MG63 (cell line): ENCODE data around the gene HOXB3. TPM values are rescaled to one million over a fixed set of nuclear protein-coding genes. Genes with fewer than 3 reads are reported as not detected.

ENCODE experiments used
- DNase-seq: peaks from one replicate; pipeline ENCODE4 v3.0.0-alpha.2; 2020
- H3K27me3 ChIP-seq: fragments of 250-450 bp; sonication (Bioruptor Pico); 2 replicates; pipeline ENCODE4 v1.5.1; 2020; ENCODE audit warnings: mild to moderate bottlenecking, moderate library complexity
- H3K36me3 ChIP-seq: fragments of 250-450 bp; sonication (Bioruptor Pico); 2 replicates; pipeline ENCODE4 v1.5.1; 2020; ENCODE audit warnings: mild to moderate bottlenecking, moderate library complexity
- H3K4me3 ChIP-seq: fragments of 250-450 bp; sonication (Bioruptor Pico); 2 replicates; pipeline ENCODE4 v1.5.1; 2020; ENCODE audit warnings: mild to moderate bottlenecking, moderate library complexity
- H3K9me3 ChIP-seq: fragments of 250-450 bp; sonication (Bioruptor Pico); 2 replicates; pipeline ENCODE4 v1.5.1; 2020; ENCODE audit warnings: mild to moderate bottlenecking, moderate library complexity
- total RNA-seq: library from RNA; depleted of rRNA; stranded (reverse); fragments of >200 nt; shearing (Covaris generic); gene quantifications from 2 replicates; pipeline ENCODE4 v1.2.3, GENCODE V29; 2014; ENCODE audit warnings: low replicate concordance

Gene HOXB3
- total RNA-seq, 1 experiment from 2014 or later = 4.6 TPM

DNA sequence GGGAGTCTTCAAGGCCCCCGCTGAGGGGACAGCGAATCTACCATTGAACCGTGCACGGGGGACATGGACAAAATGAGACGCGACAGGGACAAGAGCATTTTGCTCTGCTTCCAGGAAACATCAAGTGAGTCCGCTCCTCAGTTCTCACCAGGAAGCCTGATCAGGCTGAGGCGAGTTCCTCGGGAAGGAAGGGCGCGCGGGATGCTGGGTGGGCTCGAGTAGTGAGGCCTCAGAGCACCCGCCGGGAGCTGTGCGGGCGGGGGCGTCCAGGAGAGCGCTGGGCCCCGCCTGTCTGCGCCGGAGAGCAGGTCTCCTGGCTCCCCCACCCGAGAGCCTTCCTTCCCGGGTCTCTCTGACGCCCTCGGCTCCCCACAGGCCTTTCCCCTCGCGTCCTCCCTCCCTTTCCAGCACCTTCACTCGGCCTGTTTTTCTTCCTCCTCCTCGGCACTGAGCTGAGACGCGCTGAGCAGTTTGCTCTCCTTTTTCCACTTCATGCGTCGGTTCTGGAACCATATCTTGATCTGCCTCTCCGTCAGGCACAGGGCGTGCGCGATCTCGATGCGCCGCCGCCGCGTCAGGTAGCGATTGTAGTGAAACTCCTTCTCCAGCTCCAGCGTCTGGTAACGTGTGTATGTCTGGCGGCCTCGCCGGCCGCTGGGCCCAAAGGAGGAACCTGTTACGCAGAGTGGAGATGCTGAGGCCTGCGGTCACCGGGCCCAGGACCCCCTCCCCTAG, 6.1 kb upstream of the HOXB3 start:
- H3K4me3 ChIP-seq = no peak overlapping the region
- H3K9me3 ChIP-seq = no peaks in the 10 kb centered on the region
- DNase-seq = no peak
- no peaks in the 10 kb centered on the region for H3K27me3 ChIP-seq
- peaks cover 48% of the 10 kb centered on the region for H3K36me3 ChIP-seq

DNA sequence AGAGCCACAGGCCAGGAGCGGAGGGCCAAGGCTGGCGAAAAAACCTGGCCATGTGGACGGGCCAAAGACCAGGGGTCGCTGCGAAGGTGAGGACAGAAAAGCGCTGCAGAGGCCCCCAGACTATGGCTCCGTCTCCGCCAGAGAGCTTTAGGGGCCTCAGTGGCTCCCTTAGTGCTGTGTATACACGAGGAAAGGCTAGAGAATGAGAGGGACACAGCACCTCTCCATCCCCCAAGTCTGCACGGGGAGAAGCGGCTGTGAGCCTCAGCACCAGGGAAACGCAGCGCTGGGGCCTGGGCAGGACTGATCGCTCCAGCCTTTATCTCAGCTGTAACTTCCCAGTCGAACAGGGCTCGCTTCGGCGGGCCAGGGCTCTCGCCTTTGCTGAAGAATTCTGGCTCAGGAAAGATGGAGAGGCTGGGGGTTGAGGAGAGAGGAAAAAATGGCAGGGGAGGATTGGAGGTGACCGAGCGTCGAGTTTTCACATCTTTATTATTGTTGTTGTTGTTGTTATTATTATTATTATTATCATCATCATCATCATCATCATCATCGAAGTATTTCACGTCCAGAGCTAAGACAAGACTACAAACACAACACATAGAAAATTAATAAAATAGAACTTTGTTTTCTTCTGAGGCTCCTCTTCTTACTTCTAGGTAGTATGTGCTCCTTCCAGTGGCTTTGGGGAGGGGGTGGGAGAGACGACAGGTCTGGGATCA, 5.4 kb upstream of the HOXB3 start:
- DNase-seq = no peak
- Histone ChIP-seq H3K36me3 (peaks cover 49% of the 10 kb centered on the region), H3K27me3 (no peaks in the 10 kb centered on the region), H3K9me3 (no peaks in the 10 kb centered on the region), H3K4me3 (no peak overlapping the region)

DNA sequence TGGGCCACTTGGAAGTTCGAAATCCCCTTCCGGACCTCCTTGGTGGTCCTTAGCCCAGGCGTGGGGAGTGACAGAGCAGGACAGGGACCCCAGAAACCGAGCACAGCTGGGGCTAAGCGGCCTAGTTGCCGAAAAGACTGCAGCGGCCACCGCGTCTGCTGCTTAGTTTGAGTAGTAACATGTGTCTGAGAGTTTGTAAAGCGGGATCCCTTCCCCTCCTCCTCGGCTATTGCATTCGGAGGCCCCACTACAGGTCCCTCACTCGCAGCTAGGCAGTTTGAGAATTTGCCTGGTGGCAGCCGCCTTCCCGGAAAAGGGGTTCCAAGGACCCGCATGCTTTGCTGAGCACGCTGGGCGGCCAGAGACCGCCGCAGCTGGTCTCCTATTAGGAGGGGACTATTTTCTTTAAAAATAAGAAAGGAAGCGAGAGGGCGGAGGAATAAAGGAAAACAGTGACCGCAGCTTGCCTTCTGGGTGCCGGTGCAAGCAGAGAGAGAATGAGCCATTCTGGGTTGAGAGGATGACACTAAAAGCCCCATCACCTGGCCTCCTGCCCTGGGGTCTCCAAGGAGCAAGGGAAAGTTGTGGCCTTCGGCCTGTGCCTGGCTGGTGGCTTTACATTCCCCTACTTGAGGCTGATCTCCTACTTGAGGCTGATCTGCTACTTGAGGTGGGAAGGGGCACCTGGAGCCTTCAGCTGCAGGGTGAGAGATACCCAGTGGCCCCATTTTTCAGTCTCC, 4.7 kb upstream of the HOXB3 start:
- H3K36me3 ChIP-seq = peaks cover 49% of the 10 kb centered on the region
- no peaks in the 10 kb centered on the region for H3K27me3 ChIP-seq
- no peak overlapping the region for H3K4me3 ChIP-seq
- DNase-seq = no peak
- H3K9me3 ChIP-seq = no peaks in the 10 kb centered on the region

DNA sequence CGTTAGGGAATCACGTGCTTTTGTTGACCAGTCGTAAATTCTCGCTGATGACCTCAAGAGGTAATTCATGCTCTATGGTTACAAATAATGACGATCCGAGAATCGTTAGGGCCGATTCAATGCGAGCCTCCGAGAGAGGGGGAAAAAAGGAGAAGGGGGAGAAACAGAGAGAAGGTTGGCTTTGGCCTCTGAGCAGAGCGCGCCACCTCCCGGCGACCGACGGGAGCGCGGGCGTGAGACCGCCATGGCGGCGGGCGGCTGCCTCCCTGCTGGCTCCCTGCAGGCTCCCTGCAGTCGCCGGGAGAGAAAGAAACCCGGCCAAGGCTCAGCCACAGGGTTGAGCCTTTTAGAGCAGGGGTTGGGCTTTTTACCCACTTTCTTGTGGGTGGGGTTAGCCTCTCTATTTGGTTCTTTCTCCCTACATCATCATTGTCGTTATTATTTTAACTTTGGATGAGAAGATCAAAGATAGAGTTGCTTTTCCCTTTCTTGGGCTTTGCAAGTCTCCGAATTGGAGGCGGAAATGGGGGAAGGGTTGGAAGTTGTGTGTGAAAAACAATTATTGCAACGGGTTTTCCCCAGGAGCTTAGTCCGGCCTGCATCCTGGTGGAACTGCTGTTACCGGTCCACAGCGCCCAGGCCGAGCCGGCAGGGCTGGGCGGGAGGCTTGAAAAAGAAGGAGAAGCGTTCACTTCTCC, 3.9 kb upstream of the HOXB3 start:
- no peaks in the 10 kb centered on the region for H3K27me3 ChIP-seq
- peak; percentile 88 for DNase-seq
- peak overlapping the region; percentile 28; the same call in 1 of the 2 replicates for H3K4me3 ChIP-seq
- H3K36me3 ChIP-seq = peaks cover 49% of the 10 kb centered on the region
- H3K9me3 ChIP-seq = no peaks in the 10 kb centered on the region

DNA sequence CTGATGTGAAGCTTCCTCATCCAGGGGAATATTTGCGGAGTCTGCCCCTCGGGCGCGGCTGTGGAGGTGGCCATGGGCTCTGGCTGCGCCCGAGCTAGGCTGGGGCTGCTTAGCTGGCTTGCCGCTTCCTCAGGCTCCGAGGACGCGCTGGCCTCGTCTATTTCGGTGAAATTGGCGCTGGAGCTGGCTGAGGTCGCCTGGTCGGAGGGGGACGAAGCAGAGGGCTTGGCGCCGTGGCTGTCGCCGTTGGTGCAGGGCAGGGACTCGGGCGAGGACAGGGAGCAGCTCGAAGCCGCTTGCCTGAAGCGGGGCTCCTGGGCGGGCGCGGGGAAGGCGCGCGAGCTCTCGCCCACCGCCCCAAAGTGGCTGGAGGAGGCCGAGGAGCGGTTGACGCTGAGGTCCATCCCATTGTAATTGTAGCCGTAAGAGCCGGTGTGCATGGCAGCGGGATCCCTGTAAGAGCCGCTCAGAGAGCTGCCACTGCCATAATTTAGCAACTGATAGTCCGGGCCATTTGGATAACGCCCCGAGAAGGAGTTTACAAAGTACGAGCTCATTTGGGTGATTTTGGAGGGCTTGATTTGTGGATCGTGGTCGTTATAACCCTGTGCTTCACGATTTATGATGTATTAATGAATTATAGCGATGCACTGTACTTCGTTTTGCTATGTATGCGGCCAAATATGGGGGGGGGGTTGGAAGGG, 3.2 kb upstream of the HOXB3 start, which contains the start of gene HOXB5:
HOXB5 (minus strand) TSS at position 654 of the 704 bp plus-strand sequence; CDS start at position 557, 97 bp downstream.
- peak within 1 kb of the TSS; percentile 28; the same call in 1 of the 2 replicates for H3K4me3 ChIP-seq
- no peaks in the 10 kb centered on the region for H3K9me3 ChIP-seq
- DNase-seq = no peak
- H3K27me3 ChIP-seq = no peaks in the 10 kb centered on the region
- H3K36me3 ChIP-seq = peaks cover 49% of the 10 kb centered on the region

DNA sequence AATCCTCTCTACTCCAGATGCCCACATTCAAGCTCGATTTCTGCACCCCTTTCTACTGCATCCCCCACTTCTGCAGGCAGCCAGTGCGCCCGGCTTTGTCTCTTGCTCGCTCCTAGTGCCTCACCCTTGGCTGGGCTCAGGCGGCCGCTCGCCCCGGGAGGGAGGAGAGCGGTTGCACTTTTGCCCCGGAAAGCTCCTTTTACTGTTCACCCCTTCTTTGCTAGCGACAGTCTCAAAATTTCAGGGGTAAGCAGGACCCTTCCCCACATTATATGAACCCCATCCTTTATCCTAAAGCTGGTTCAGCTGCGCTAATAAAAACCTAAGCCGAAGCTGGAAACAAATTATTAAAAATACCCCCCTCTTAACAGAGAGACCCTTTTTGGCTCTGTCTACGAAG, 2.5 kb upstream of the HOXB3 start:
- Histone ChIP-seq H3K4me3 (no peak overlapping the region), H3K9me3 (no peaks in the 10 kb centered on the region), H3K27me3 (no peaks in the 10 kb centered on the region), H3K36me3 (peaks cover 49% of the 10 kb centered on the region)
- DNase-seq = no peak

DNA sequence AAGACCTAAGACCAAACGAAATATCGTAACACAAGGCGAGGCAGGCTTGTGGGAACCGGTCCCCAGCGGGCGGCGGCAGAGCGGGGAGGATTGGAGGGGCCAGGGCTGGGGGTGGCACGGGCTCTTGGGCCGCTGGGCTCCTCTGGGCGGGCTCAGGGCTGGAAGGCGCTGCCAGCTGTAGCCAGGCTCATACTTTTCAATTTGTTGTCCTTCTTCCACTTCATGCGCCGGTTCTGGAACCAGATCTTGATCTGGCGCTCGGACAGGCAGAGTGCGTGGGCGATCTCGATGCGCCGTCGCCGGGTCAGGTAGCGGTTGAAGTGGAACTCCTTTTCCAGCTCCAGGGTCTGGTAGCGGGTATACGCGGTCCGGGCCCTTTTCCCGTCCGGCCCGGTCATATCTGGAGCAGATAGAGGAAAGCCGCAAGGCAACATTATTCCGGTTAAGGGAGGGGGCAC, 2.0 kb upstream of the HOXB3 start:
- H3K4me3 ChIP-seq = no peak overlapping the region
- no peaks in the 10 kb centered on the region for H3K9me3 ChIP-seq
- DNase-seq = no peak
- no peaks in the 10 kb centered on the region for H3K27me3 ChIP-seq
- peaks cover 48% of the 10 kb centered on the region for H3K36me3 ChIP-seq

DNA sequence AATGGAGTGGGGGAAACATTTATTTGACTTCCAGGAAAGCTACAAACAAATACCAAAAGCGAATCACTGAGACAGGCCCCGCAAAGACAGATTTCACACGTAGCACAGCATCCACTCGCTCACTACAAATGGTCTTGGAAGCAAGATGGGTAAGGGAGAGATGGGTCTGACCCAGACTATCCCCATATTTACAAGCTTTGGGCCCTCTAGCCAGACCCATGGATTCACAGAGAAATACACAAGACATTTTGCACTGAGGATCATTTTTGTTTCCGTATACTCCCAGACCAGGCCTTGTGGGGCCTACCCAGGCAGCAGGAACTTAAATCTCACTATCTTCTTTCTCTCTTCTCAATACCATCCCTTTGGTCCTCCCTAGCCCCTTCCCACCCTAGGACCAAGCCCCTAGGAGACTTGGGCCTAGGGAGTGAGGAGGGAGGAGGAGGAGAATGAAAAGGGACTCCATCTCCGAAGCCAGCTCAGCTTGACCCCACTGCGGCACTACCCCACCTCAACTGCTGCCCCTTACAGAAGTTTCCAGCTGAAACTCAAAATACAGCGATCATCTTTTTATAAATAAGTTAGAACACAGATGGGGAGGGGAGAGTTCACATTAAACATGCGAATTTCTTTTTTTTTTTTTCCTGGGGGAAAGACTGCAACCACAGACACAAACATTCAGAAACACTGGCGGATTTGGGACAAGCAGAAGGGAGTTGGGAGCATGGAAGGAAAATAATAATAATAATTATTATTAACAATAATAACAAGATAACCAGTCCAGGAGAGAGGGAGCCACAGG, 1.4 kb upstream of the HOXB3 start:
- no peak for DNase-seq
- Histone ChIP-seq H3K9me3 (no peaks in the 10 kb centered on the region), H3K27me3 (no peaks in the 10 kb centered on the region), H3K4me3 (no peak overlapping the region), H3K36me3 (peaks cover 43% of the 10 kb centered on the region)

DNA sequence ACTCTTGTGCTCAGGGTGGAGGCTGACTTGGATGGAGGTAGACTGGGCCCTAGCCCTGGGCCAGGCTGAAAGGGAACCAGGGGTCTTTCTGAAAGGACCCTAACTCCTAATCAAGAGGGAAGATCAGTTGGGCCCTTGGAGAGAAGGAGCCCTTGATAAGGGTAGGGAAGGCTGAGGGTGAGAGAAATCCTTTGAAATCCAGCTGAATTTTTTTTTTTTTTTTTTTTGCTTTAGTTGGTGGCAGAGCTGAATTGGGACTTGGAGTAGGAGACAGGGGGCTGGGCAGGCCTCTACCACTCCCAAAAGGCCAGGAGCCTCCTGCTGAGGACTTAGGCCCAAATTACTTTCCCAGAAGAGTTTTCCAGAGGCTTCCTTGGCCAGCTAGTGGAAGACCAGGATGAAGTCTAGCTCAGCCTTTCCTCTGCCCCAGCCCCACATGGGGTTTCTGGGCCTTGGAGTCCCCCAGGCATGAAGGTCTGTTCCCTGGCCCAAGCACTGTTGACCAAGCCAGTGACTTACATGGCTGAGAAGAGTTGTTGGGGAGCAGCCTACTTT, 643 bp upstream of the HOXB3 start:
- no peak overlapping the region for H3K4me3 ChIP-seq
- H3K9me3 ChIP-seq = no peaks in the 10 kb centered on the region
- peaks cover 35% of the 10 kb centered on the region for H3K36me3 ChIP-seq
- H3K27me3 ChIP-seq = no peaks in the 10 kb centered on the region
- DNase-seq = no peak

DNA sequence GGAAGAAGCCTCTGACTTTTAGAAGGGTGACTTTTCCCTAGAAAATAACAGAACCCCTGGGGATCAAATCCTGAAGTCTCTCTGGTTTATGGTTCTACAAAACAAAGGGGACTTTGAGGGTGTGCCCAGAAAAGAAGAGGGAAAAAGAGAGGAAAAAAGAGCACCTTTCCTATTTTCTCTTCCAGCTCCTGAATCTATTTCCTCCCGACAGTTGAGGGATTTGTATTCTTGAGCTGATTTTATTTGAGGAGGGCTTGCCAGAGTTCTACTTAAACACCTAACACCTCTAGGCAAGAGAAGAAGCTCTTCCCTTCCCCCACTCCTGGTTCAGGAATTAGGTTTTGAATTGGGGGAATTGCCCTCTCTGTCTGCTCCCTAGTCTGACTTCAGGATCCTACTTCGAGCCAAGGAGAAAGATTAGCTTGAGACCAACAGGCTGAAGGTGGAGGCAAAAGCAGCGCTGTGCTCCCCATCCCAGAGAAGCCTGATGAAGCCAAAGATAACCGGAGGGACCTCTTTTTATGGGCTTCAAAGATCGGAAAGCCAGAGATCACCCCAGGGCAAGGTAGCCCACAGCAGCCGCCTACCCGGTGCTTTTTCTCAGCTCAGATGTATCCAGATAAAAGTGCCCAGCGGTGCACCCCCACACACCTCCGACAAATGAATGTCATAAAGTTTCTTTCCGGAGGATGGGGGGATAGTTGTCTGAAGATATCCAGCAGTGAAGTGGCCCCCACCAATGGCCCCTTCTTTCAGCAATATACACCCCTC, 796 bp downstream of the HOXB3 start:
- H3K27me3 ChIP-seq = no peaks in the 10 kb centered on the region
- no peaks in the 10 kb centered on the region for H3K9me3 ChIP-seq
- H3K36me3 ChIP-seq = peaks cover 22% of the 10 kb centered on the region
- DNase-seq = no peak
- H3K4me3 ChIP-seq = no peak overlapping the region

DNA sequence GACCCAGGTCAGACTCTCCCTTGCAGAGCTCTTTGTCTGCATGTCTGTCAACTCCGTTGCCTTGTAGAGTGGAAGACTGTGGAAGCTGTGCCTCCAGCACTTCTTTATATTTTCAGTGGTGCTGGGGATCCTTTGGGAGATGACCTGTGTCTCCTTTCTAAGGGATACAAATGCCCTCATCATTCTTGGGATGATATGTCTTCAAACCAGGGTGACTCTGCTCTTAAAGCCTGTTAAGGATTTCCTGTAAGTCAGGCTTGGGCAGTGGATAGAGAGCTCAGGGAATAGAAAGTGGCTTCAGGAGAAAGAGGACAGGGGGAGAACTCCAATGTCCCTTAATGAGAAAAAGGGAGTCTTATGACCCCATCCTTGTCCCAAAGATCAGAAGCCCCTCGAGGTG, 1.5 kb downstream of the HOXB3 start:
- DNase-seq = no peak
- Histone ChIP-seq H3K36me3 (peaks cover 20% of the 10 kb centered on the region), H3K9me3 (no peaks in the 10 kb centered on the region), H3K4me3 (no peak overlapping the region), H3K27me3 (no peaks in the 10 kb centered on the region)

DNA sequence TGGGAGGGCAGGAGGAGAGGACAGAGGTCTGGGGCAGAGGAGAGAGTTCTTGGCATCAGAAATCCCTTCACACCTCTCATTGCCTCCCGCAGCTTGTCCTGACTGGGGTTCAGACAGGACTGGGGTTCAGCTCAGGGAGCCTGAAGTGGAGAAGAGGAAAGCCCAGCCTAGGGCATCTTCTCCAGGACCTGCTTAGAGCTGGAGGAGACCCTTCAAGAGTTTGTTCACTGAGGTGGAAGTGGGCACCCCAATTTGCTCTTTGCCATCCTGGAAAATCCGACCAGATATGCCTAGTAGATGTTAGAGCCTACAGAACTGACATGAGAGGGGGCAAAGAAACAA, 2.0 kb downstream of the HOXB3 start:
- H3K4me3 ChIP-seq = no peak overlapping the region
- no peak for DNase-seq
- H3K27me3 ChIP-seq = no peaks in the 10 kb centered on the region
- H3K9me3 ChIP-seq = no peaks in the 10 kb centered on the region
- H3K36me3 ChIP-seq = peaks cover 17% of the 10 kb centered on the region

DNA sequence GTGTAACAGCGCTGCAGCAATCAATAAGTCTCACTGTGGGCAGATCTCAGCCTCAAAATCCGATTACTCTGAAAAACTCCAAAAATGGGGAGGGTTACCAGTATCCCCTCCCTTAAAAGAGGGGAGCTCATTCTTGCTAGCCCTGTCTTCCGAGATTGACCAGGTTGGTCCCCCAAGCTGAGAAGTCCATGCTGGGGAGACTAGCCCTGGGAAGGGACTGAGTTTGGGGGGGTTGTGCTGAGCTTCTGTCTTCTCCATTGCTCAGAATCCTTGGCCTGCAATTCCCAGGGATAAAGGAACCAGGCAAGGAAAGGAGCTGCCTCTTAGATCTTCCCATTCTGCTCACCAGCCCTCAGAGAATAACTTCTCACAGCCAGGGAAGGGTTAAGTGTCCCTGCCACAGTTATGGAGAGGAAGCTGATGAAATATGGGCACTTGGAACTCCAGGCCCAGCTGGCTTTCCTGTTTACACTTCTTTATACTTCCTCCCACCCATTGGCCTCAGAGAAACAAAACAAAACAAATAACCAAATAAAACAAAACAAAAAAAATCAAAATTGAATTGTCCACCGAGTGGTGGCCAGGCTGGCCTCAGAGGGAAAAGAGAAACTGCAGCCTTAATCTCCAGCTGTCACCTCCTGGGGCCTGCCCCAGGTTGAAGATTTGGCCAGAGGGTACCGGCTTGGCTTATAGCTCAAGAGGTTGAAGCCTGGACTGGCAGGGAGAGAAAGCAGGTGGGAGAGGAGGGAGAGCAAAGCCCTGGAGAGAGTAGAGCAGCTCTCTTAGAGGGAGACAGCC, 2.6 kb downstream of the HOXB3 start:
- H3K27me3 ChIP-seq = no peaks in the 10 kb centered on the region
- peaks cover 13% of the 10 kb centered on the region for H3K36me3 ChIP-seq
- H3K9me3 ChIP-seq = no peaks in the 10 kb centered on the region
- H3K4me3 ChIP-seq = no peak overlapping the region
- DNase-seq = no peak
